NCI-H345 (cell line): ENCODE data around the gene ABCG4.
"Not testable (repeated sequence)": the region's sequence is repeated elsewhere in the genome, so short reads cannot be mapped to it uniquely, and the experiment has no call there.

Experiments
- DNase-seq: peaks from one replicate; lab custom pipeline; 2025; lab: John Stamatoyannopoulos, UW

The ABCG4 gene

GRCh38 chr11:119149018-119149785 lies at the start of gene ABCG4:
Gene ABCG4 (plus strand): TSS chr11:119149052. CDS start chr11:119149966, 914 bp downstream.
- DNase-seq = peak; percentile 25

GRCh38 chr11:119099711-119100110 lies 49.1 kb upstream of the ABCG4 start:
- DNase-seq = no peak

- DNase-seq = no peak
These were observed 48.4 kb upstream of the ABCG4 start for GRCh38 chr11:119100246-119100970.

GRCh38 chr11:119100994-119101758 lies 47.7 kb upstream of the ABCG4 start:
- no peak for DNase-seq

GRCh38 chr11:119101759-119102423 lies 47.0 kb upstream of the ABCG4 start, which contains the start of gene DPAGT1:
Gene DPAGT1 (minus strand): TSS chr11:119101853. CDS start chr11:119101655, 198 bp downstream.
- DNase-seq = peak; percentile 97

- not testable (repeated sequence) for DNase-seq
These were observed 45.6 kb upstream of the ABCG4 start for GRCh38 chr11:119103161-119103664.

- no peak for DNase-seq
These were observed 45.1 kb upstream of the ABCG4 start for GRCh38 chr11:119103793-119104192.

GRCh38 chr11:119106564-119107537 lies 42.0 kb upstream of the ABCG4 start, which contains the start of gene C2CD2L:
Gene C2CD2L (plus strand): TSS chr11:119107344. CDS start chr11:119107742, 398 bp downstream.
- peak; percentile 92 for DNase-seq

GRCh38 chr11:119107538-119108145 lies 41.2 kb upstream of the ABCG4 start:
- no peak for DNase-seq

- peak; percentile 73 for DNase-seq
These were observed 40.6 kb upstream of the ABCG4 start for GRCh38 chr11:119108146-119108856.

- no peak for DNase-seq
These were observed 40.0 kb upstream of the ABCG4 start for GRCh38 chr11:119108857-119109221.

- no peak for DNase-seq
These were observed 39.0 kb upstream of the ABCG4 start for GRCh38 chr11:119109843-119110242.

- DNase-seq = no peak
These were observed 38.4 kb upstream of the ABCG4 start for GRCh38 chr11:119110439-119110838.

GRCh38 chr11:119111361-119111925 lies 37.4 kb upstream of the ABCG4 start:
- no peak for DNase-seq

- no peak for DNase-seq
These were observed 36.4 kb upstream of the ABCG4 start for GRCh38 chr11:119112314-119113020.

GRCh38 chr11:119113716-119114115 lies 35.1 kb upstream of the ABCG4 start:
- no peak for DNase-seq

- no peak for DNase-seq
These were observed 34.5 kb upstream of the ABCG4 start for GRCh38 chr11:119114351-119114750.
